GM19023 (cell line): Measurements from ENCODE around the gene CNTFR.

ENCODE experiments used
- ATAC-seq: cut with Tn5 transposase; IDR thresholded peaks from one replicate; pipeline ENCODE4 v1.9.1; 2021; ENCODE audit warnings: mild to moderate bottlenecking, moderate library complexity; ENCODE audit not compliant: unreplicated experiment

The CNTFR gene

DNA sequence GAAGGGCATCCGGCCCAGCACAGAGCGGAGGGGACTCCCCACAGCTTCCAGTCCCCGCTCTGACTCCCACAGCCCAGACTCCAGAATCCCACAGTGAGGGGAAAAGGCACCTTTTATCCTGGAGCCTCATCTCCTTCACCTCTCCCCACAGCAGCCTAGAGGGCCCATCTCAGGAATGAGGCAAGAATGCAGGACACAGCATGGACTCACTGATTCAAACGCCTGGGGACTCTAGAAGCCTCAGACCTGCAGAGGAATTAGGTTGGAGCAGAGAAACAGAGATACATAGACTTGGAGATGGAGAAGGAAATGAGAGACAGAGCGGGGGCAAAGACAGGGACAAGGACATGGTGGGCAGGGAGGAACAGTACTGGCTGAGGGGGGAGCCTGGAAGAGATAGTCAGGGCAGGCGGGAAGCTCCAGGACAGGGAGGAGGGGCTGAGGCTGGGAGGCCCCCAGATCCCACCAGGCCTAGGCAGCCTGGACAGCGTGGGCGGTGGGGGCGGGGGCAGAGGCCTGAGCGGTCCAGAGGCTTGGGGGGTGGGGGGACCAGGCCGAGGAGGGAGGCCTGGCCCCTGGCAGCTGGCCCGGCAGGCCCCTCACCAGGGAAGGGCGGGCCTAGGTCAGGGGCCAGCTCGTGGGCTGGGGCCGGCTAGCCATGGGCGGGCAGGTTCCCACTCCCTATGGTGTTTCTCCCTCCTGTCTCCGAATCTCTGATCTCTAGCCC is 15.8 kb downstream of the CNTFR start:
- no peak for ATAC-seq

GRCh38 chr9:34572628-34573027 is 16.9 kb downstream of the CNTFR start:
- no peak for ATAC-seq

GRCh38 chr9:34572092-34572491 is 17.4 kb downstream of the CNTFR start:
- ATAC-seq, result no peak

- no peak for ATAC-seq
These were observed 18.1 kb downstream of the CNTFR start for GRCh38 chr9:34571481-34571810.

- ATAC-seq, result no peak
These were observed 18.6 kb downstream of the CNTFR start for GRCh38 chr9:34570809-34571480.

- no peak for ATAC-seq
These were observed 19.1 kb downstream of the CNTFR start for GRCh38 chr9:34570376-34570775.

GRCh38 chr9:34568774-34569173 is 20.8 kb downstream of the CNTFR start:
- ATAC-seq, result no peak

DNA sequence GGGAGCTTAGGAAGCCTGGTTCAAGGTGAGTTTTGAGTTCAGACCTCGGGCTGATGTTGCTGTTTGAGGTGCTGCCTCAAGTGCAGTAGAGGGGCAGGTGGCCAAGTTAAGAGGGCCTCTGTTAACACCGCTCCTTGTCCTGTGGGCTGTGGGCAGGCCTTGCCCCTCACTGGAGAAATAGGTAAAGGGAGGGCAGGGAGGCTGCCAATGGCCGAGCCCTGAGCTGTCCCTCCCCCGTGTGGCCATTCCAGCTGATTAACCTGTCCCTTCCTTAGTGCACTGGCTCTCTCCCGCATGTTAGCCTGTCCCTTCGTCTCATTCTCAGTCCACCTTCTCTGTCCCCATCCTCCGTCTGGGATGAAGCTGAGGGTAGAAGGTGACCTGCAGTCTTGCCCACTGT is 21.4 kb downstream of the CNTFR start:
- no peak for ATAC-seq

GRCh38 chr9:34566972-34567371 is 22.6 kb downstream of the CNTFR start:
- no peak for ATAC-seq

- ATAC-seq, result no peak
These were observed 23.2 kb downstream of the CNTFR start for GRCh38 chr9:34566322-34566721.

- no peak for ATAC-seq
These were observed 23.7 kb downstream of the CNTFR start for GRCh38 chr9:34565856-34566255.

GRCh38 chr9:34564617-34565016 is 24.9 kb downstream of the CNTFR start:
- no peak for ATAC-seq

DNA sequence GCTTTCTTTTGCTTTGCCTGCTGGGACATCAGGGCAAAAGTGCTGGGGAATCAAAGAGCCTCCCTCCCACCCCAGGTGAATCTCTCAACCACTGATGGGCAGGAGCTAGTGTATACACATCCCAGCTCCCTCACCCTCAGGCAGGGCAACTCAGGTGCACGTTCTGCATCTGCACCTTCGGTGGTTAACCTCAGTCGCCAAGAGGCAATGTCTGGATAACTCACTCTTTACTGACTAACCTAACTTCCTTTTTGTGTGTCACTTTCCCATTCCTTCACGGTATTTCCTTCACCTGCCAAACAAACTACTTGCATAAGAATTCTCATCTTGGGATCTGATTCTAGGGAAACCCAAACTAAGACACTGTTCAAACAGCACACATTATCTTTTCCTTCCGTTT is 26.3 kb downstream of the CNTFR start:
- ATAC-seq, result no peak

GRCh38 chr9:34562135-34562745 is 27.3 kb downstream of the CNTFR start:
- no peak for ATAC-seq

DNA sequence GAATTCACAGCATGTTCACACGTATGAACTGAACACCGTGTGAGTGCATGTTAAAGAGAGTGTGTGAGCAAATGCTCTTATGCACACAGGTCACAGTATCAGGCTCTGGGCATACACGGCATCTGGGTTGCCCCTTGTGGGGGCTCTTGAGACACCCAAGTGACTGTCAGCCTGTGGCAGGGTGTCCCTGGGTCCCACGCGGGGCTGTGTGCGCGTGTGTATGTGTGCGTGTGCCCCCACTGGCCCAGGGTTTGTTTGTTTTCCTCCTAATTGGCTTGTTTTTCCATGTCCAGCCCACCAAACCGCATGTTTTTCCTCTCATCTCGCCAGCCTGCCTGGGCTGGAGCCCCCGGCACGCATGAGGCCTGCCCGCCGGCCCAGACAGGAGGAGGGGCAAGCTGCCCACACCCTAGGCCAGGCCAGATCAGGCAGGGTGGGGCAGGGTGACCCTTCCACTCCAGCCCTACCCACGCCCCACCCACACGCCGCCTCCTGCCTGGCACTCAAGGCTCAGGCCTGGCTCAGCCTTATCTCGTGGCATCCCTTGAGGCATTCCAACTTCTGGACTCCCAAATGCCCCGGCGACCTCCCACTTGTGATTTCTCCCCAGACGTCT is 28.8 kb downstream of the CNTFR start:
- no peak for ATAC-seq

DNA sequence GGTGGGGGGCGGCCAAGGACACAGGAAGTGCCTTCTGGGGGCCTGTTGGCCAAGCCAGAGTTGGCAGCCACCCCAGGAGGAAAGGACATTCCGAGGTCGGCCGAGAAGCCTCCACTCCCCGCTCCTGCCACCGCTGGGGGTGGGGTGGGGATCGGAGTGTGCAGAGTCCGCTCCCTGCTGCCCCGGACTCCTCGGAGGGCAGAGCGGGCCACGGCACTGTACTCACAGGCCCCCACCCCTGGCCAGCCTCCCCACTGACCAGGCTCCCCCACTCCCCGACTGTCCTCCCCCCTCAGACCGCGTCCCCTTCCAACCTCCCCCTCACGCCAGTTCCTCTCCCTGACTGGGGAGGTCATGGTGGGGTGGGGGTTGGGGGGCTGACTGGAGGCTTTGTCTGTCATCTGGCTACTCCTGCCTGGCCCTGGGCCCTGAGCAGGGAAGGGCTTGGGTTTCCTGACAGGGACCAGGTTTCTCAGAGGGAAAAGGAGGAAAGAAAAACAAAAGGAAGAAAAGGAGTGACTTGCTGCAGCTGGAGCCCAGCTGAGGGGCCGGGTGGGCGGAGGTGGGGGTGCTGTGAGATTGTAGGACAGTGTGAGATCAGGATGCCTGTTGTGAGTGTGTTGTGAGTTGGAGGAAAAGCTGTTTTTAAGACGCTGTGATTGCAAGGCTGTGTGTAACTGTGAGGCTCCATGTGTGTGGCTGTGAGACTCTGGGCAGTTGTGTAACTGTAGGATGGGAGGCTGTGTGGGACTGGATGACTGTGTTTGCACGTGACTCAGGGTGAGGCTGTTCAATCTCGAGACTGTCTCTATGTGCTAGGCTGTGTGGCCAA is 29.7 kb downstream of the CNTFR start:
- ATAC-seq, result no peak

- ATAC-seq, result no peak
These were observed 30.5 kb downstream of the CNTFR start for GRCh38 chr9:34558919-34559623.

GRCh38 chr9:34558364-34558763 is 31.2 kb downstream of the CNTFR start:
- ATAC-seq, result no peak

GRCh38 chr9:34557426-34558321 is 31.9 kb downstream of the CNTFR start:
- ATAC-seq, result no peak
